MCF 10A (cell line): ENCODE measurements around the gene ZNF487. TPM values are rescaled to one million over a fixed set of nuclear protein-coding genes. Genes with fewer than 3 reads are reported as not detected.
A peak's percentile ranks its signal among the peaks of the same experiment; 100 is the strongest.
"Not testable (repeated sequence)": the region's sequence is repeated elsewhere in the genome, so short reads cannot be mapped to it uniquely, and the experiment has no call there.

Source experiments
- BruUV-seq: library from RNA; stranded (reverse); fragments of 400-500 nt; replicated peaks from 2 replicates; lab custom pipeline; 2021; lab: Mats Ljungman, UMichigan
- CTCF ChIA-PET: fragments of 300-600 bp; sonication (Branson Sonifier 250); formaldehyde crosslinking; extraction: SDS; loops from one replicate; lab custom pipeline; 2021; ENCODE audit warnings: antibody characterized with exemption, inconsistent platforms; lab: Yijun Ruan, JAX
- POLR2A ChIA-PET: fragments of 300-600, 350-650 bp; sonication (Branson Sonifier 250); formaldehyde crosslinking; extraction: SDS; loops from one replicate; lab custom pipeline; 2020; ENCODE audit warnings: antibody characterized with exemption, inconsistent platforms; lab: Yijun Ruan, JAX
- DNase-seq: peaks from one replicate; pipeline ENCODE4 v3.0.0-alpha.2; 2018; ENCODE audit not compliant: unreplicated experiment
- H3K27ac Mint-ChIP-seq: one replicate; pipeline ENCODE4 v1.8.0; 2022; ENCODE audit warnings: mild to moderate bottlenecking, low read depth, mixed read lengths; ENCODE audit not compliant: unreplicated experiment
- H3K27me3 Mint-ChIP-seq: one replicate; pipeline ENCODE4 v1.8.0; 2022; ENCODE audit warnings: mixed read lengths; ENCODE audit not compliant: insufficient read depth, unreplicated experiment
- H3K36me3 Mint-ChIP-seq: one replicate; pipeline ENCODE4 v1.8.0; 2022; ENCODE audit warnings: mild to moderate bottlenecking, moderate library complexity, mixed read lengths; ENCODE audit not compliant: insufficient read depth, unreplicated experiment
- H3K4me1 Mint-ChIP-seq: one replicate; pipeline ENCODE4 v1.8.0; 2022; ENCODE audit warnings: mixed read lengths; ENCODE audit not compliant: insufficient read depth, unreplicated experiment
- H3K4me3 Mint-ChIP-seq: one replicate; pipeline ENCODE4 v1.8.0; 2022; ENCODE audit warnings: mild to moderate bottlenecking, moderate library complexity, mixed read lengths; ENCODE audit not compliant: unreplicated experiment
- H3K9me3 Mint-ChIP-seq: one replicate; pipeline ENCODE4 v1.8.0; 2022; ENCODE audit warnings: mixed read lengths; ENCODE audit not compliant: unreplicated experiment
- intact Hi-C: fragments of 100-400 bp; cut with micrococcal nuclease; formaldehyde crosslinking; loops from 2 replicates; pipeline ENCODE4 v1.14.1; 2022
- total RNA-seq: library from RNA; stranded (reverse); gene quantifications from 2 replicates; pipeline ENCODE4 v1.2.3, GENCODE V29; 2022
- TF ChIP-seq, protein P1 (sequence below): fragments of 200-600 bp; IDR thresholded peaks from one replicate; pipeline ENCODE4 v1.8.0; 2022; ENCODE audit warnings: antibody characterized with exemption, mild to moderate bottlenecking; ENCODE audit not compliant: unreplicated experiment

Gene ZNF487
- total RNA-seq, 1 experiment from 2014 or later, result 2.2 TPM

DNA sequence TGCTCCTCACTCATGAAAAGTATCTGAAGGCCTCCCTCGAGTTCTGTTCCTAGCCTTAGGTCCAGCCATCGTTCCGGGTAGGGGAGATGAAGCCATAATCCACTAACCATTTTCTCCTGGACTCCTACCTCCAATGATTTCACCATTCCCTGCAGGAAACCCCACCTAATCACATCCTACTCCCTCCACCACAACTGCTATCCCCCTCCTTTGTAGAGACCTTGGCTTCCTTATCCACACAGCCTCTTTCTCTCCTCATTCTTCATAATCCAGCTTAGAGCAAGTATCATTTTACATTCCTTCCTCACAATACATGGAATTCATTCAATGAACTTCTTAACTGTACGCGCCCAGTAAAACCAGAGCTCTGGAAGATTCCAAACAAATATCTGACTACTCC lies 46.6 kb upstream of the ZNF487 start:
- no peaks in the 10 kb centered on the region for H3K27me3 Mint-ChIP-seq

DNA sequence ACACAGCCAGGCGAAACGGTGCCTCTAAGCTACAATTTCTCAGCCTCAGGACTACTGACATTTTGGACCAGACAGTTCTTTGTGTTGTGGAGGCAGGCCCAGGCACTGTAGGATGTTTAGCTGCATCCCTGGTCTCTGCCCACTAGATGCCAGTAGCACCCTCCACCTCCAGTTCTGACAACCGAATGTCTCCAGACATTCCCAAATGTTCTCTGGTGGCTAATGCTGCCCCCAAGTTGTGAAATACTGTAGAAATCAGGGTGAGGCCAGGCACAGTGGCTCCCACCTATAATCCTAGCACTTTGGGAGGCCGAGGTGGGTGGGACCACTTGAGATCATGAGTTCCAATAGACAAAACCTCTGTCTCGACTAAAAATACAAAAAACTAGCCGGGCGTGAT lies 46.2 kb upstream of the ZNF487 start:
- no TSS peak for BruUV-seq

More for the DNA sequence above, 46.6 kb upstream of the ZNF487 start:
- H3K27ac Mint-ChIP-seq, result no peak overlapping the region
- peaks cover 28% of the 10 kb centered on the region for H3K4me1 Mint-ChIP-seq
- DNase-seq, result no peak
- CTCF ChIA-PET, result interaction anchor here (0.6 to 2.8 kb wide), 12 partner anchors 10 to 543 kb away, joined by 3 to 20 read pairs (median 4); partner anchors contain the start of gene HNRNPF
- POLR2A ChIA-PET, result interaction anchor here (1.0 to 1.6 kb wide), 2 partner anchors 17 to 46 kb away, joined by 5 to 7 read pairs; no protein-coding TSS in a partner anchor
- no peak overlapping the region for H3K4me3 Mint-ChIP-seq
- no peaks in the 10 kb centered on the region for H3K9me3 Mint-ChIP-seq
- TF ChIP-seq, protein P1, sequence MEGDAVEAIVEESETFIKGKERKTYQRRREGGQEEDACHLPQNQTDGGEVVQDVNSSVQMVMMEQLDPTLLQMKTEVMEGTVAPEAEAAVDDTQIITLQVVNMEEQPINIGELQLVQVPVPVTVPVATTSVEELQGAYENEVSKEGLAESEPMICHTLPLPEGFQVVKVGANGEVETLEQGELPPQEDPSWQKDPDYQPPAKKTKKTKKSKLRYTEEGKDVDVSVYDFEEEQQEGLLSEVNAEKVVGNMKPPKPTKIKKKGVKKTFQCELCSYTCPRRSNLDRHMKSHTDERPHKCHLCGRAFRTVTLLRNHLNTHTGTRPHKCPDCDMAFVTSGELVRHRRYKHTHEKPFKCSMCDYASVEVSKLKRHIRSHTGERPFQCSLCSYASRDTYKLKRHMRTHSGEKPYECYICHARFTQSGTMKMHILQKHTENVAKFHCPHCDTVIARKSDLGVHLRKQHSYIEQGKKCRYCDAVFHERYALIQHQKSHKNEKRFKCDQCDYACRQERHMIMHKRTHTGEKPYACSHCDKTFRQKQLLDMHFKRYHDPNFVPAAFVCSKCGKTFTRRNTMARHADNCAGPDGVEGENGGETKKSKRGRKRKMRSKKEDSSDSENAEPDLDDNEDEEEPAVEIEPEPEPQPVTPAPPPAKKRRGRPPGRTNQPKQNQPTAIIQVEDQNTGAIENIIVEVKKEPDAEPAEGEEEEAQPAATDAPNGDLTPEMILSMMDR, result no peak
- H3K36me3 Mint-ChIP-seq, result peaks cover 100% of the 10 kb centered on the region
- no TSS peak for BruUV-seq
- intact Hi-C loops, result no loop called here

DNA sequence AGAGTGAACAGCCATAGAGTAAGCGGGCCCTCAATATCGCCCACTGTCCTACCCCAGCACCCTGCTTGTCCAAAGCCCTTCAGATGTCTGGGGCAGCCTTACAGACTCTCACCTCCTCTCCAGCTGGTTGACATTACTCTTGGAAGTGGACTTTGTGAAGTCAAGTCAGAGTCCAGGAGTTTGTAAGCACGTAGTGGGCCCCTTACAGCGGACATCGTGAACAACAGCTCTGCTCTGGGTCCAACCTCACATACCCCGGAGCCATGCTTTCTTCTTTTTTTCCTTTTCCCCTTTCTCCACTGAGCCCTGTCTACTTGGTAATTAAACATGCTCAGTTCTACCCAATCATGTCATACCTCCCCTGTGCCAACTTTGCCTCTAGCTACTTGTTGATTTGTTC lies 45.4 kb upstream of the ZNF487 start:
- no peak for DNase-seq
- CTCF ChIA-PET, result interaction anchor here (0.9 to 2.8 kb wide), 5 partner anchors 12 to 98 kb away, joined by 3 to 20 read pairs (median 4); no protein-coding TSS in a partner anchor
- TF ChIP-seq, protein P1, result no peak
- peaks cover 100% of the 10 kb centered on the region for H3K36me3 Mint-ChIP-seq
- POLR2A ChIA-PET, result interaction anchor here (0.5 kb wide), 1 partner anchor 35 kb away, joined by 3 read pairs; no protein-coding TSS in a partner anchor
- H3K27me3 Mint-ChIP-seq, result no peaks in the 10 kb centered on the region
- no peaks in the 10 kb centered on the region for H3K9me3 Mint-ChIP-seq
- no TSS peak for BruUV-seq
- H3K4me1 Mint-ChIP-seq, result peaks cover 28% of the 10 kb centered on the region
- intact Hi-C loops, result no loop called here
- H3K4me3 Mint-ChIP-seq, result no peak overlapping the region
- H3K27ac Mint-ChIP-seq, result peak overlapping the region; percentile 54

More for the DNA sequence above, 46.2 kb upstream of the ZNF487 start:
- H3K27ac Mint-ChIP-seq, result no peak overlapping the region
- no peaks in the 10 kb centered on the region for H3K9me3 Mint-ChIP-seq
- H3K27me3 Mint-ChIP-seq, result no peaks in the 10 kb centered on the region
- H3K36me3 Mint-ChIP-seq, result peaks cover 100% of the 10 kb centered on the region
- ChIA-PET POLR2A (interaction anchor here (0.5 to 1.6 kb wide), 3 partner anchors 17 to 46 kb away, joined by 3 to 7 read pairs (median 5); no protein-coding TSS in a partner anchor), CTCF (interaction anchor here (0.6 to 2.8 kb wide), 11 partner anchors 10 to 544 kb away, joined by 3 to 20 read pairs (median 4); partner anchors contain the start of gene HNRNPF)
- H3K4me1 Mint-ChIP-seq, result peaks cover 28% of the 10 kb centered on the region
- peak; percentile 61 for DNase-seq
- no peak overlapping the region for H3K4me3 Mint-ChIP-seq
- TF ChIP-seq, protein P1, result peak; percentile 55
- intact Hi-C loops, result no loop called here

DNA sequence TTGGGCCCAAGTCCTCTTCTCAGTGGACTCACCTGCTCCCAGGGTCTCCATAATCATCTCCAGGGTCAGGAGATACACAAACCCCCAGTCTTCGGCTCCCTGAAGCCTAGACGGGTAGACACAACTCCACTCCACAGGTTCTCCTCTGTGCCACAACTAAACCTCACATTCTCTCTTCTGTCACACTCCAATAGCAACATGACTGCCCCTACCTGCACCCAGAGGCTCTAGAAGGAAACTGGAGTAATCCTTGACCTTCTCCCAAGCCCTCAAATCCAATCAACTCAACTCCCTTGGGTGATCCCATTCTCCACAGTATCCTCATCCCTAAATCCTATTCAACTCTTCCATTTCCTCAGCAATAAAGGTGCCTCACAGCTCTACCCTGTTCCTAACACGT lies 44.2 kb upstream of the ZNF487 start:
- DNase-seq, result no peak
- TF ChIP-seq, protein P1, result no peak
- H3K36me3 Mint-ChIP-seq, result peaks cover 95% of the 10 kb centered on the region
- intact Hi-C loops, result no loop called here
- H3K27ac Mint-ChIP-seq, result peak overlapping the region; percentile 73
- BruUV-seq, result no TSS peak
- ChIA-PET POLR2A (interaction anchor here (4.3 to 8.9 kb wide), 2 partner anchors 8 to 14 kb away, joined by 30 to 169 read pairs; partner anchors contain the start of gene HNRNPF), CTCF (interaction anchor here (1.6 kb wide), 1 partner anchor 8 kb away, joined by 6 read pairs; no protein-coding TSS in a partner anchor)
- no peaks in the 10 kb centered on the region for H3K9me3 Mint-ChIP-seq
- H3K27me3 Mint-ChIP-seq, result no peaks in the 10 kb centered on the region
- no peak overlapping the region for H3K4me3 Mint-ChIP-seq
- H3K4me1 Mint-ChIP-seq, result peaks cover 21% of the 10 kb centered on the region

DNA sequence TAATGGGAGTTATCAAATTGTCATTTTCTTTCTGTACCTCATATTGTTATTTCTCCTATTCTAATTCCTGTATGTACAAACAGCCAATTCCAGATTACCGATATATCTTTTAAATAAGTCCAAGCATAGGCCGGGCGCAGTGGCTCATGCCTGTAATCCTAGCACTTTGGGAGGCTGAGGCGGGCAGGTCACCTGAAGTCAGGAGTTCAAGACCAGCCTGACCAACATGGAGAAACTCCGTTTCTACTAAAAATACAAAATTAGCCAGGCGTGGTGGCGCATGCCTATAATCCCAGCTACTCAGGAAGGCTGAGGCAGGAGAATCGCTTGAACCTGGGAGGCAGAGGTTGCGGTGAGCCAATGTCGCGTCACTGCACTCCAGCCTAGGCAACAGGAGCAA lies 43.7 kb upstream of the ZNF487 start:
- H3K36me3 Mint-ChIP-seq, result peaks cover 95% of the 10 kb centered on the region
- BruUV-seq, H3K4me3 Mint-ChIP-seq, H3K9me3 Mint-ChIP-seq, DNase-seq, intact Hi-C loops, H3K27me3 Mint-ChIP-seq: not testable (repeated sequence)
- peaks cover 20% of the 10 kb centered on the region for H3K4me1 Mint-ChIP-seq
- peak overlapping the region; percentile 73 for H3K27ac Mint-ChIP-seq
- CTCF ChIA-PET, result interaction anchor here (0.5 to 1.6 kb wide), 2 partner anchors 9 to 69 kb away, joined by 3 to 6 read pairs; no protein-coding TSS in a partner anchor
- POLR2A ChIA-PET, result interaction anchor here (0.6 to 8.9 kb wide), 3 partner anchors 9 to 83 kb away, joined by 4 to 169 read pairs (median 30); partner anchors contain the start of gene HNRNPF
